Ecto neural progenitor cell (in vitro differentiated cells): ENCODE results near the gene LRFN2.

Experiments used
- DNase-seq: peaks from one replicate; pipeline ENCODE4 v3.0.0-alpha.2; 2018; ENCODE audit warnings: low spot score

Gene LRFN2

DNA sequence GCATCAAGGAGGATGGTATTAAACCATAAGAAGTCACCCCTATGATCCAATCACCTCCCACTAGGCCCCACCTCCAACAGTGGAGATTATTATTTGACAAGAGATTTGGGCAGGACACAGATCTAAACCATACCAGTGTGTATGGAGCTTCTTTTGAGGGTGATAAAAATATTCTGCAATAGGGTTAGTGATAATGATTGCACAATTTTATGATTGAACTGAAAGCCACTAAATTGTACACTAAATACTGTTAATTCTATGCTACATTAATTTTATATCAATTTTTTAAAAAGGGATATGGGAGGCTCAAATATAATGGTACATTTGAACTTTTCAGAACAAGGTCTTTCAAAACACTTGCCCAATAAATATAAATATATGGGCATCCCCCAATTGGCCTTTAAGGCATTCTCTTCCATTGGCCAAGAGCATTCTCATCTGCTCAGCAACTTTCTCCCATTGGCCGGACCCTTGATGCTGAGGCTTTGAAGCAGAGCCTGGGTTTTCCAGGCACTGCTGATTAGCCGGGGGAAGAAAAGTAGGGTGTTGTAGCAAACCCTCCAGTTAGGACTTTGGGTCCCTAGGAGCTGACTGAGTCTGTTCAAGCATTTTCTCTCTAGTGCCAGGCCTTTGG lies 209.9 kb downstream of the LRFN2 start:
- no peak for DNase-seq

DNA sequence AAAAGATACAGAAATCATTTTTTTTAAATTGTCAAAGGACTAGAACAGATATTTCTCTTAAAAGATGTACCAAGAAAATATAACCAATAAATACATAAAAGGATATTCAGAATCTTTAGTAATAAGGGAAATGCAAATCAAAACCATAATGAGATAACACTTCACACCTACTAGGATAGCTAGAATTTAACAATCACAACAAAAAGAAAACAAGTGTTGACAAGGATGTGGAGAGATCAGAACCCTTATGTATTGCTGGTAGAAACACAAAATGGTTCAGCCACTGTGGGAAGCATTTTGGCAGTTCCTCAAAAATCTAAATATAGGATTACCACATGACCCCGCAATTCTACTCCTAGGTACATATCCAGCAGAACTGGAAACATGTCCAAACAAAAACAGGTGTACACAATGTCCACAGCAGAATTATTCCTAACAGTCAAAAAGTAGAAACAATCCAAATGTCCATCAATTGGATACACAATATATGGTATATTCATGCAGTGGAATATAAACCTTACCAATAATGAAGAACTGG lies 211.0 kb downstream of the LRFN2 start:
- no peak for DNase-seq

DNA sequence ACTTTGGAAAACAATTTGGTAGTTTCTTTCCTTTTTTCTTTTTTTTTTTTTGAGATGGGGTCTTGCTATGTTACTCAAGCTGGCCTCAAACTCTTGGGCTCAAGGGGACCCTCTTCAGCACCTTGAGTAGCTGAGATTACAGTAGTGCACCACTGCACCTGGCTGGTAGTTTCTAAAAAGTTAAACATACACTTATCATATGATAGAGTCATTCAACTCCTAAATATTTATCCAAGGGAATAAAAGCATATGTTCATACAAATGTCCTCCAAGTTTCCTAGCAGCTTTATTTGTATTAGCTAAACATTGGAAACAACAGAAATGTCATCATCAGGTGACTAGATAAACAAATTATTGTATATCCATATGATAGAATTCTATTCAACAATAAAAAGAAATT lies 213.9 kb downstream of the LRFN2 start:
- no peak for DNase-seq

DNA sequence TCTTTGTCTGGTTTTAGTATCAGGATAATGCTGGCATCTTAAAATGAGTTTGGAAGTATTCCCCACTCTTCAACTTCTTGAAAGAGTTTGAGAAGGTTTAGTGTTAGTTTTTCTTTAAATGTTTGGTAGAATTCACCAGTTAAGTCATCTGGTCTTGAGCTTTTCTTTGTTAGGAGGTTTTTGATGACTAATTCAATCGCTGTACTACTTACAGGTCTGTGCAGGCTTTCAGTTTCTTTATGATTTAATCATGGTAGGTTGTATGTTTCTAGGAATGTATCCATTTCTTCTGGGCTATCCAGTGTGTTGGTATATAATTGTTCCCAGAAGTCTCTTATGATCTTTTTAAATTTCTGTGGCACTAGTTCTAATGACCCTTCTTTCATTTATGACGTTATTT lies 215.5 kb downstream of the LRFN2 start:
- no peak for DNase-seq

DNA sequence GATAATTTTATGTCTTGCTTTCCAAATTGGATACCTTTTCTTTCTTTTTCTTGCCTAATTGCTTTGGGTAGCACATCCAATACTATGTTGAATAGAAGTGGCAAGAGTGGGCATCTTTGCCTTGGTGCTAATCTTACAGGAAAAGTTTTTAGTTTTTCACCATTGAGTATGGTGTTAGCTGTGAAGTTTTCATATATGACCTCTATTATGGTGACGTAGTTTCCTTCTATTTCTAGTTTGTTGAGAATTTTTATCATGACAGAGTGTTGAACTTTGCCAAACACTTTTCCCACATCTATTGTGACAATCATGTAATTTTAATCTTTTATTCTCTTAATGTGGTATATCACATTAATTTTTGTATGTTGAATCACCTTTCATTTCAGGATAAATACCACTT lies 216.1 kb downstream of the LRFN2 start:
- no peak for DNase-seq

DNA sequence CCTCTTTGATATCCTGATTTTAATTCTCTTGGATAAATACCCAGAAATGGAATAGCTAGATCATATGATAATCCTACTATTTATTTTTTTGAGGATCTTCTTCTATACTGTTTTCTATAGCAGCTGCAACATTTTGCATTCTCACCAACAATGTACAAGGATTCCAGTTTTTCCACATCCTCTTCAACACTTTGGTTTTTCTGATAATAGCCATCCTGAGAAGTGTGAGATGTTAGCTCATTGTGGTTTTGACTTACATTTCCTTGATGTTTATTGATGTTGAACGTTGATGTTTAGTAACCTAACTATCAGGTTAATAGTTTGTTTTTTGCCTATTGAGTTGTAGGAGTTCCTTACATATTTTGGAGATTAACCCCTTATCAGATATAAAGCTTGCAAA lies 217.3 kb downstream of the LRFN2 start:
- no peak for DNase-seq

DNA sequence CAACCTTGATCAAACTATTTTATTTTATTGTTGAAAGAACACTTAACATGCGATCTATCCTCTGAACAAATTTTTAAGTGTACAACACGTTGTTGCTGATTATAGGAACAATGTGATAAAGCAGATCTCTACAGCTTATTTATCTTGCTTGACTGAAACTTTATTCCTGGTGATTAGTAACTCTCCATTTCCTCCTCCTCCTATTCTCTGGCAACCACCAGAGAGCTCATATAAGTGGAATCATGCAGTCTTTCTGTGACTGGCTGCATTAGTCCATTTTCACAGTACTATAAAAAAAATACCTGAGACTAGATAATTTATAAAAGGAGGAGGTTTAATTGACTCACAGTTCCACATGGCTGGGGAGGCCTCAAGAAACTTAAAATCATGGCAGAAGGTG lies 218.1 kb downstream of the LRFN2 start:
- no peak for DNase-seq

DNA sequence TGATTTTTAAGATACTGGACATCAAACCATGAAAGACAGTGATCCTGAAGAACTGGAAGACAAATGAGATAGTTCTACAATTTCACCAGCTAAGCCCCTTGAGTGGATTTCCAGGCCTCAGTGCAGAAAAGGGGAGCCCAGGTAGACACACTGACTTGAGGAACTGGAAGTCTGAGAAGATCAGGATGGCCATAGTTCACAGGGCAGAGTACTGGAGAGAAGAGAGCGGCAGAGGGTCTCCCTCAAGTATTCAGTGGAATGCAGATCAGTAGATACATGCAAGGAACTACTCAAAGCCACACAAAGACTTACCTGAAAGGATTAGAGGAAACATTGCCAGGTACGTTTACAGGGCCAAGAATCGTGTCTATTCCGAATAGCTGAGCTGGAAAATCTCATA lies 224.3 kb downstream of the LRFN2 start:
- DNase-seq: no peak

DNA sequence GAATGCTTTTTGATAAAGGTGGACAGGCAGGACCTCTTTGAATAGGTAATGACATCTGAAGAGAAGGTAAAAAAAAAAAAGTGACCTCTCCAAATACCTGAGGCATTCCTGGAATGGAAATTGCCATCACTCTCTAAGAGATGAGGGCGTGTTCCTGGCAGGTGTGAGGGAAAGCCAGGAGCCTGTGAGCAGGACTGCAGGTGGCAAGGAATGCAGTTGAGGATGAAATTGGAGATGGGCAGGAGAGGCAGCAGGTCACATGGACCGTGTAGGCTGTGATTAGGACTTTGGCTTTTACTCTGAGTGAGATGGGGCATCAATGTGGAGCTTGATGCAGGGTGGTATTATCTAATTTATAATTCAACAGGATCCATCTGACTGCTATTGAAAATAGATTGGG lies 227.4 kb downstream of the LRFN2 start:
- no peak for DNase-seq

DNA sequence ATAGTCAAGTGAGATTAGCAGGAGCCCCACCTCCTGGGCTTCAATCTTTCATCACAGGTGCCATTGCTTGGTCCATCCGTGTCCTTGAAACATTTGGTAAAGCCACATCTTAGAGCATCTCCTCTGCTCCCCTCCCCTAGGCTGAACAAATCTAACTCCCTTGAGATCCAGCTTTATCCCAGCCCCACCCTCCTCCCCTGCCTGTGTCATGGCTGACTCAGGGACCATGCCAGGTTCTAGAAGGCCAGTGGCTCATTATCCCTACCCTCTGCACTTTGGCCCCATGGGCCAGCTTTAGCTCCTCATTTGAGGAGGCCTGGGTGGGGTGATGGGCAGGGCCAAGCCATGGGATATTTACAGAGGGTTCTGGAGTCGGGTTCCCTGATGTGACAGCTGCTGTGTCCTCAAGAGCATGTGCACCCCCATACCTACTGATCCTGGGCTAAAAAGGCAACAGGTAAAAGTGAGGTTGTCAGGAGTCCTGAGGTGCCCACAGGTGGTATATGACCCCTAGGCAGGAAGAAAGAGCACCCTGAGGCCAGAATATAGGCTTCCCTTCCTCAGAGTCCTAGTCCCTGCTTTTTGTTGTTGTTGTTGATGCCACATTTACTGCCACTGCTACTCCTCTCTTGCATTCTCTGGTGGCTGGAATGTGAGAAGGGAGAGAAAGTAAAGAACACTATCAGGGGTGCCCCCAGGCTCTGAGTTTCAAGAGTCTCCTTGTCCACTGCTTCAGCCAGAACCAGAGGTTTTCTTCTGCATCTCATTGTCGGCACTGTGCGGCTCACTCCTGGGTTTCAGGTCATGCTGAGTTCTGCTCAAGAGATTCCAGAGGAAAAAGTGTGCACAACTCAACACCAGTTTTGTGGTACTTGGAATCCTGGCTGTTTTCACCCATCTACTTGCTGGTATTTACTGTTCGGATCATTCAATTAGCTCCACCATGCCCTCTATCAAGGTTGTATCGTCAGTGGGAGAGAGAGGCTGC lies 228.4 kb downstream of the LRFN2 start:
- no peak for DNase-seq

DNA sequence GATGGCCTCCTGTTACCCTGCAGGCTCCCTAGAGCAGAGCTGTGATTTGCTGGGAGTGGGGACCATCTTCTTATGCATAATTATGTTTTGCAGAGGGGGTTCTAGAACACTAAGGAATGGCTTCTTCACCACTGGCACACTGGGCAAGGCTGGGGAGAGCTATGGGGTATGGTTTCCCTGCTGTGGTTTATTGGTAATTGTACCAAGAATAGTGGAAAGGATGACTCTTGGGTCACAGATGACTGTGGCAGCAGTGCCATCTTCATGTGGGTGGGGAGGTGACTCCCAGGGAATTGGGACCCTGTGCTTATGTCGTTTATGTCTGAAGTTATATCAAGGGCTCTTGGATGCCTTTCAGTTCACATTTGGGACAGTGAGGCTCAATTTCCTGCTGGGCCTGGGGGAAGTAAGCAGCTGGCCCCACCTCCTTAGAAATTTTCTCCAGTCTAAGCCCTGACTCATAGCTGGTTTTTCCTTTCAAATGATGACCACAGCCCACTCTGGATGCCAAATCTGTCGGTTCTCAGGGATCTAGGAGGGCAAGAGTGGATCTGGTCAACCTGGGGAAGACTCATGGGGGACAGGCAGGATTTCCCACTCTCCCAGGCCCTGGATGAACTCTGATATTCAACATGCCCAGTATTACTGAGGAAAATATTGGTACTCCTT lies 230.8 kb downstream of the LRFN2 start:
- no peak for DNase-seq

DNA sequence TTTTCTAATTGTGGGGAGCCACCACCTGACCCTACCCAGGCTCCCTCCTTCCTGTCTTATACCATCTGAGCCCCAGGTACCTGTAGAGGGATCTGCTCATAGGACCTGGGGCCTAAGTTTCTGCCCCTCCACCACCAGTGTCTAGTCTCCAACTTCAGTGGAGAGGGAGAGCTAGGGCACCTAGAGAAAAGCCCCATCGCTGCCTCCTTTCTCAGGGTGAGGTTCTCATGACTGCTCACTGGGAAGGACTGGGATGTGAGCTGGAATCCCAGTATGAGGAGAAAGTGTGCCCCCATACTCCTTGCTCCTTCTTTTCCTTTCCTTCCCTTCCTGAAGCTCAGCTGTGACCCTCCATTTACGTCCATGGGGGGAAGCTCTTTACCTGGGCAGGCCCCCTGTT lies 231.6 kb downstream of the LRFN2 start:
- no peak for DNase-seq

DNA sequence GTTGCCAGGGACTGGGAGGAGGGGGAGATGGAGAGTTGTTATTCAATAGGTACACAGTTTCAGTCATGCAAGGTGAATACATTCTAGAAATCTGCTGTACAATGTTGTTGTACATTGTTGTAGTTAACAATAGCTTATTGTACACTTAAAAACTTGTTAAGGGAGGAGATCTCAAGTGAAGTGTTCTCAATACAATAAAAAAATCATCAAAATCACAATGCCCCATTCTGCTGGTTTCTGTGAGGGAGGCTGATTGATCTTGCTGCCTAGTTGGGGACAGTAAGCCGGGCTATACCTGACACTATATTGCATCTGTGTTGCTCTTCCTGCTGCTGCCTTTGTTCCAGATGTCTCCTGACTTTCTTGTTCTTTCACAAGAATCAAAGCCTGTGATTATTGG lies 232.1 kb downstream of the LRFN2 start:
- no peak for DNase-seq

DNA sequence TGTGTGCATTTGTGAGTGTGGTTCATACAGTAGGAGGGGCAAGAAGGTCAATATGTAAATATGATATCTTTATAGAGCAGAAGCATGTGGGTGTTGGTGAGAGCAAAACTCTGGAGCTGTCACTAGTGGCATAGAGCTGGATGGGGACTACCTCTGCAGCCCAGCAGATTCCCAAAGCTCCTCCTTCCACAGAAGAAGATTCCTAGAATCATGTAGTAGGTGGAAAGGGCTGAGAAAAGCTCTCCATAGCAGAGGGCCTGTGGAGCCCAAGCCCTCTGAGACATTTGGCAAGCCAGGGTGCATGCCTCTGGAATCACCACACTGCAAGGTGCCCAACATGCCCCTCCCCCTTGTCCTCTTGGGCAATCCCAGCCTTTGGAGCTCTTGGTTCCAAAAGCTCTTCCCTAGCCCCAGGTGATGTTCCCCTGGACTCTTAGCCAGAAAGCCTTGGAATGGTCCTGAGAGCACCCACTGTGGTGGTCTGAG lies 233.2 kb downstream of the LRFN2 start:
- no peak for DNase-seq

DNA sequence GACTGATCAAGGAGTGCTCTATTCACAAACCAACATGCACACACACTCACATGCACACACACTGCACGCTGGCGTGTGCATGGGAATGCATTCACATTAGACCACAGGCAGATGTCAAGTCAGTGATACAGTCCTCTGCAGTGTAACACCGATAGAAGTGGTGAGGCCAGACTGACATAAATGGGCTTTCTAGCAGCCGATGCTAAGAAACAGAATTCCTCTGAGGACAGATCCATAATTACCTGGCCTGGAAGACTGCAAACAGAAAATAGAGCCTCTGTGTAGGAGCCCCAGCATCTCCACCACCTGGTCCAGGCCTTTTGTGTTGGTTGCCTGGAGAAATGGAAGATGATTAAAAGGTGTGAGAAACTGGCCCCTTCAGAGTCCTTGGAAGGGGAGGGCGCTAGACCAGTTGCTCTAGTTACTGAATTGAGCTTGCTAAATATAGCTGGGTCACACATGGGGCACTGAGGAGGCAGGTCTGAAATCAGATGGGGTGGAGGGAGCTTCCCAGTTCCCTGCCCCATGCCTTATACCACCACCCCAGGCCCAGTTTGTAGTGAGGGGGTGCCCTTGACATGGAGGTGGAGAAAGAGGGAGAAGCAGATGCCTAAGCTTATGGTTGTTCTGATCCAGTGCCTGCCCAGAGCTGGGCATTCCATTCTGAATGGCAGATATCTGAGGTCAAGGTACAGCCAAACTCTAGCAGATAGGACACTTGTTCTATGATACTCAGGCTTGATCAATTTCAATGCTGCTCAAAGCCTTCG lies 233.8 kb downstream of the LRFN2 start:
- peak; percentile 34 for DNase-seq

DNA sequence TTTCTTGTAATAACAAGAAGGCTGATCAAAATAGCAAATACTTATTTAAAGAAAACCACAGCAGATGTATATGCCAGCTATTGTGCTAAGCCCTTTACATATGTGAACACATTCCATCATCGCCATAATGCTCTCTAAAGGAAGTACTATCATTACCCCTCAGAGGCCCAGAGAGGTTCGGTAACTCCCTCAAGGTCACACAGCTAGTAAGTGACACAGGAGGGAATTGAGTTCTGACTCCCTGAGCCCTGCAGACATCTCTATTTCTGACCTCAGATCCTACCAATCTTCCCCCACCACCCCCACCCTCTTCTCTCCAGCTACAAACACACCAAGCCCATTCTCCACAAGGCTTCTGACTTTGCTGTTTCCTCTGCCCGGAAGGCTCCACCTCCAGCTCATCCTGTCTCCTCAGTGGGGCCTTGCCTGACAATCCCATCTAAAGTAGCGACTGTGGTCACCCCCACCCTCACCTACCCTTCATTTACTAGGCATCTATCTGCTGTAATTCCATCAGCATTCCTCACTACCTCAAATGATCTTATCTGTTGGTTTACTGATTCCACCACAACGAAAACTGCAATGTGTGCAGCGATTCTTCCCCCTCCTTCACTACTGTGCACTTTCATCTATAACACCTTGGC lies 234.5 kb downstream of the LRFN2 start:
- no peak for DNase-seq

DNA sequence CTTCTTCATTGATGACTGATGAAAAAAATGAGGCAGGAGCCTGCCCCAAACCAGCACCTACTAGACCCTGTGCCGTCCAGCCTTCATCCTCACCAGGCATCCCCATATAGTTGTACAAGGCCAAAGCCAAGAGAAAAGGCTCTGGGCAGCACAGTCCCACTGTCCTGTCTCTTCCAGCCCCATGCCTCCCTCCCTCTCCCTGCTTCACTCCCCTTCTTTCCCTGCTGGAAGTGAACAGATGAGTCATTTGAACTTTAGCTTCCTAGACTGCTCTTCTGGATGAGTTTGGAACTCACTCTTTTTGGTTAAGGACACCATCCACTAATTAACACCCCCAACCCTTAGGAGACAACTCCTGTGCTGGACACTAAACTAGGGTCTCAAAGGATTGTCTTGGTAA lies 235.2 kb downstream of the LRFN2 start:
- peak; percentile 21 for DNase-seq

DNA sequence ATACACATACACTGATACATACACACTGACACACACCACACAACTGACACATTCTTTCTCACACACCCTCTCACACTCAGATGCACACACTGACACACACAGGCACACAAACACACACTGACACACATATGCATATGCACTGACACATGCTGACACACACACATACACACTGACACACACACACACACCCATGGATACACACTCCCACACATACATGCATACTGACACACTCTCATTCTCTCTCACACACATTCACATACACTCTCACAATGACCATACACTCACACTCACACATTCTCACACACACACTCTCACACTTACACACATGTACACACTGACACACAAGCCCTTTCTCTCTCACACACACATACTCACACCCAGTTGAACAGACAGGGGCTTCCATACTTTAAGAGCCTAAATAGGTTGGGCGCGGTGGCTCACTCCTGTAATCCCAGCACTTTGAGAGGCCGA lies 236.4 kb downstream of the LRFN2 start:
- DNase-seq: peak; percentile 24

DNA sequence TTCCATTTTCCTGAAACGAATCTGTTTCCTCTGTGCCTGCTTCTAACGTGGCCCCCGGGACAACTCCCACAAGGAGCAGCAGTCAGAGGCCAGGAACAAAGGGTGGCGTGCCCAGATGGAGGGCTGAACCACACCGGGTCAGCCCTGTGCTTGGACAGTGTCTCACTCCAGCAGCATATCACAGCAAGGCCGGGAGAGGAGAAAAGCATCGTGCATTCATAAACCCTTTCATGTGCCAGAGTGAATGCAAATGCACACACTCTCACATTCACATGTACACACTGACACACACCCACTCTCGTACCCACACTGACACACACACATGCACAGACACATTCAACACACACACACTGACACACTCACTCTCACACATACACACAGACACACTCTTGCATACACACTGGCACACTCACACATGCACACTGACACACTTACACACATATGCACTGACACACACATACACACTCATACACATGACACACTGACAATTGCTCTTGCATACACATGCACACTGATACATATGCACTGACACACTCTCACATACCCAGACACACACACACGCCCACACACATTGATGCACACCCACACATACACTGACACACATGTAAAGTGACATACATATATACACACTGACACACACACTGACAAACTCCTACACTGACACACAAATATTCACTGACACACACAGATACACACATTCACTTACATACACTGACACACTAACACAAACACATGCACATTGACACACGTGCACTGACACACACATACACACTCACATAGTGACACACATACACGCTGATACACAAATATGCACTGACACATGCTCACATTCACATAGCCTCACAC lies 237.0 kb downstream of the LRFN2 start:
- peak; percentile 37 for DNase-seq
